PC-3 (cell line): ENCODE data around the gene STAT5B.
"Not testable (repeated sequence)": the region's sequence is repeated elsewhere in the genome, so short reads cannot be mapped to it uniquely, and the experiment has no call there.

Experiments used
- CTCF ChIP-seq: fragments of 300-600 bp; sonication (generic); conservative IDR thresholded peaks from 2 replicates; pipeline ENCODE4 v1.5.1; 2017; ENCODE audit warnings: antibody characterized with exemption, low read depth, mild to moderate bottlenecking, low read length
- EZH2 ChIP-seq: fragments of 300-600 bp; sonication (generic); IDR thresholded peaks from one replicate; pipeline ENCODE4 v1.6.1; 2017; ENCODE audit warnings: antibody characterized with exemption, mild to moderate bottlenecking, low read length; ENCODE audit not compliant: unreplicated experiment

- TF ChIP-seq CTCF, EZH2: not testable (repeated sequence)
Observed at GRCh38 chr17:42219280-42219679, 56.9 kb downstream of the STAT5B start.
